Neural cell (in vitro differentiated cells): ENCODE results near the gene EPHA6. TPM values are rescaled to one million over a fixed set of nuclear protein-coding genes. Genes with fewer than 3 reads are reported as not detected.
"Not testable (repeated sequence)": the region's sequence is repeated elsewhere in the genome, so short reads cannot be mapped to it uniquely, and the experiment has no call there.

Experiments
- H2AFZ ChIP-seq: fragments of 200-600, 300-800 bp; sonication (generic), shearing (Covaris generic); 2 replicates; pipeline ENCODE4 v1.6.0; 2014; ENCODE audit warnings: low read depth, mild to moderate bottlenecking, antibody characterized with exemption, low read length, moderate library complexity
- H3F3A ChIP-seq: fragments of 200-600 bp; shearing (Covaris generic); 2 replicates; pipeline ENCODE4 v1.6.1; 2016; ENCODE audit warnings: mild to moderate bottlenecking, moderate library complexity, mixed read lengths, antibody characterized with exemption, low read length; ENCODE audit not compliant: insufficient read depth, poor library complexity, severe bottlenecking
- H3K27ac ChIP-seq: fragments of 200-600, 300-800 bp; sonication (generic), shearing (Covaris generic); 2 replicates; pipeline ENCODE4 v1.5.1; 2014; ENCODE audit warnings: mild to moderate bottlenecking, low read length, moderate library complexity
- H3K27me3 ChIP-seq: fragments of 300-800, 200-600 bp; sonication (generic), shearing (Covaris generic); 2 replicates; pipeline ENCODE4 v1.6.0; 2014; ENCODE audit warnings: mild to moderate bottlenecking, low read depth, low read length, moderate library complexity; ENCODE audit not compliant: insufficient read depth
- H3K36me3 ChIP-seq: fragments of 300-800, 200-600 bp; sonication (generic), shearing (Covaris generic); 2 replicates; pipeline ENCODE4 v1.5.1; 2014; ENCODE audit warnings: mild to moderate bottlenecking, antibody characterized with exemption, low read length, moderate library complexity; ENCODE audit not compliant: insufficient read depth
- H3K4me2 ChIP-seq: fragments of 300-800, 200-600 bp; sonication (generic), shearing (Covaris generic); 2 replicates; pipeline ENCODE4 v1.6.0; 2014; ENCODE audit warnings: mild to moderate bottlenecking, low read length
- H3K4me3 ChIP-seq: fragments of 300-800, 200-600 bp; sonication (generic), shearing (Covaris generic); 2 replicates; pipeline ENCODE4 v1.5.1; 2014; ENCODE audit warnings: mild to moderate bottlenecking, low read length, moderate library complexity
- H3K79me2 ChIP-seq: fragments of 200-600 bp; shearing (Covaris generic); replicated peaks from 2 replicates; pipeline ENCODE4 v1.6.0; 2014; ENCODE audit warnings: mild to moderate bottlenecking, low read length, moderate library complexity; ENCODE audit not compliant: insufficient read depth
- H3K9ac ChIP-seq: fragments of 300-800, 200-600 bp; sonication (generic), shearing (Covaris generic); 2 replicates; pipeline ENCODE4 v1.6.1; 2016; ENCODE audit warnings: mild to moderate bottlenecking, low read length, mixed read lengths
- H3K9me2 ChIP-seq: fragments of 200-600 bp; shearing (Covaris generic); 2 replicates; pipeline ENCODE4 v1.6.1; 2016; ENCODE audit warnings: mild to moderate bottlenecking, low read length, mixed read lengths; ENCODE audit not compliant: insufficient read depth
- H3K9me3 ChIP-seq: fragments of 200-600, 300-800 bp; sonication (generic), shearing (Covaris generic); 2 replicates; pipeline ENCODE4 v1.6.1; 2016; ENCODE audit warnings: mild to moderate bottlenecking, mixed run types, low read length, moderate library complexity, mixed read lengths
- H4K20me1 ChIP-seq: fragments of 200-600 bp; shearing (Covaris generic); 2 replicates; pipeline ENCODE4 v1.6.1; 2016; ENCODE audit warnings: mild to moderate bottlenecking, mixed run types; ENCODE audit not compliant: insufficient read depth
- EP300 ChIP-seq: fragments of 450-650 bp; conservative IDR thresholded peaks from 2 replicates; pipeline ENCODE4 v1.6.1; 2014; ENCODE audit warnings: antibody characterized with exemption, mild to moderate bottlenecking, moderate library complexity; ENCODE audit not compliant: poor library complexity, severe bottlenecking
- EZH2 ChIP-seq: fragments of 200-600, 300-800 bp; shearing (Covaris generic), sonication (generic); IDR thresholded peaks from 2 replicates; pipeline ENCODE4 v1.6.1; 2014; ENCODE audit warnings: antibody characterized with exemption, low read length, borderline replicate concordance, mild to moderate bottlenecking; ENCODE audit not compliant: insufficient read depth, poor library complexity, severe bottlenecking
- MXI1 ChIP-seq: fragments of 450-650 bp; conservative IDR thresholded peaks from 2 replicates; pipeline ENCODE4 v1.6.1; 2014; ENCODE audit warnings: antibody characterized with exemption, mild to moderate bottlenecking; ENCODE audit not compliant: poor library complexity, severe bottlenecking
- POLR2AphosphoS5 ChIP-seq: IDR thresholded peaks from 2 replicates; pipeline ENCODE4 v1.6.1; 2012
- RAD21 ChIP-seq: fragments of 450-650 bp; conservative IDR thresholded peaks from 2 replicates; pipeline ENCODE4 v1.6.1; 2014; ENCODE audit warnings: antibody characterized with exemption, mild to moderate bottlenecking, moderate library complexity
- SMC3 ChIP-seq: fragments of 450-650 bp; conservative IDR thresholded peaks from 2 replicates; pipeline ENCODE4 v1.6.1; 2014; ENCODE audit warnings: antibody characterized with exemption, mild to moderate bottlenecking, moderate library complexity; ENCODE audit not compliant: poor library complexity
- TAF1 ChIP-seq: IDR thresholded peaks from 2 replicates; pipeline ENCODE4 v1.6.1; 2012; ENCODE audit warnings: low read depth
- polyA plus RNA-seq: library from polyadenylated mRNA; depleted of rRNA; stranded (reverse); fragments of >200 nt; gene quantifications from 2 replicates; pipeline ENCODE4 v1.2.3, GENCODE V29; 2014
- TF ChIP-seq, protein P1 (sequence below): fragments of 450-650 bp; IDR thresholded peaks from 2 replicates; pipeline ENCODE4 v1.5.1; 2014; ENCODE audit warnings: antibody characterized with exemption, mild to moderate bottlenecking, moderate library complexity; ENCODE audit not compliant: poor library complexity, severe bottlenecking
- TF ChIP-seq, protein P2 (sequence below): IDR thresholded peaks from 2 replicates; pipeline ENCODE4 v1.6.1; 2012; ENCODE audit warnings: borderline replicate concordance

EPHA6 gene
- polyA plus RNA-seq, 1 donor from 2014 or later, result 0.56 TPM

DNA sequence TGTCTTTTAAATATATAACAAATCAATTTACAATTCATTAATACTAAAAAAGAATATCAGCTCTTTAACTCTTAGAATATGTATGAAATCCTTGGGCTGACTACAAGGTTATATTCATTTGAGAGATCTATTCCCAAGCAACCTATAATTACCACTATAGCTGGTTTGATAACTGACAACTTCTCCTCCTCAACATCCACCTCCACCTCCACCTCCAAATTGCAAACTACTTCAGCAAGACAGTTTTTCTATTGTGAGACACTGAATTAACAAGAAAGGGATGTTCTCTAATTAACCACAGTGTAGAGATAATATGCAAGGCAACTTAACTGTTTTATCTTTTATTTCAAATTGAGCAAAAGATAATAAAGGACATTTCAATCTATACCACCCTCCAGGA lies 665.3 kb downstream of the EPHA6 start:
- Histone ChIP-seq H3K4me3 (no peak overlapping the region), H3F3A (no peaks in the 10 kb centered on the region), H3K27me3 (no peaks in the 10 kb centered on the region), H3K9me3 (no peaks in the 10 kb centered on the region), H2AFZ (no peak overlapping the region), H4K20me1 (no peaks in the 10 kb centered on the region), H3K9ac (no peak overlapping the region), H3K79me2 (no peaks in the 10 kb centered on the region), H3K36me3 (no peaks in the 10 kb centered on the region), H3K27ac (no peak overlapping the region), H3K4me2 (no peak overlapping the region), H3K9me2 (no peaks in the 10 kb centered on the region)
- no peak for TF ChIP-seq TAF1
- TF ChIP-seq POLR2AphosphoS5, result no peak
- no peak for TF ChIP-seq EP300
- no peak for TF ChIP-seq SMC3
- no peak for TF ChIP-seq MXI1
- TF ChIP-seq, protein P1, sequence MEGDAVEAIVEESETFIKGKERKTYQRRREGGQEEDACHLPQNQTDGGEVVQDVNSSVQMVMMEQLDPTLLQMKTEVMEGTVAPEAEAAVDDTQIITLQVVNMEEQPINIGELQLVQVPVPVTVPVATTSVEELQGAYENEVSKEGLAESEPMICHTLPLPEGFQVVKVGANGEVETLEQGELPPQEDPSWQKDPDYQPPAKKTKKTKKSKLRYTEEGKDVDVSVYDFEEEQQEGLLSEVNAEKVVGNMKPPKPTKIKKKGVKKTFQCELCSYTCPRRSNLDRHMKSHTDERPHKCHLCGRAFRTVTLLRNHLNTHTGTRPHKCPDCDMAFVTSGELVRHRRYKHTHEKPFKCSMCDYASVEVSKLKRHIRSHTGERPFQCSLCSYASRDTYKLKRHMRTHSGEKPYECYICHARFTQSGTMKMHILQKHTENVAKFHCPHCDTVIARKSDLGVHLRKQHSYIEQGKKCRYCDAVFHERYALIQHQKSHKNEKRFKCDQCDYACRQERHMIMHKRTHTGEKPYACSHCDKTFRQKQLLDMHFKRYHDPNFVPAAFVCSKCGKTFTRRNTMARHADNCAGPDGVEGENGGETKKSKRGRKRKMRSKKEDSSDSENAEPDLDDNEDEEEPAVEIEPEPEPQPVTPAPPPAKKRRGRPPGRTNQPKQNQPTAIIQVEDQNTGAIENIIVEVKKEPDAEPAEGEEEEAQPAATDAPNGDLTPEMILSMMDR, result no peak

DNA sequence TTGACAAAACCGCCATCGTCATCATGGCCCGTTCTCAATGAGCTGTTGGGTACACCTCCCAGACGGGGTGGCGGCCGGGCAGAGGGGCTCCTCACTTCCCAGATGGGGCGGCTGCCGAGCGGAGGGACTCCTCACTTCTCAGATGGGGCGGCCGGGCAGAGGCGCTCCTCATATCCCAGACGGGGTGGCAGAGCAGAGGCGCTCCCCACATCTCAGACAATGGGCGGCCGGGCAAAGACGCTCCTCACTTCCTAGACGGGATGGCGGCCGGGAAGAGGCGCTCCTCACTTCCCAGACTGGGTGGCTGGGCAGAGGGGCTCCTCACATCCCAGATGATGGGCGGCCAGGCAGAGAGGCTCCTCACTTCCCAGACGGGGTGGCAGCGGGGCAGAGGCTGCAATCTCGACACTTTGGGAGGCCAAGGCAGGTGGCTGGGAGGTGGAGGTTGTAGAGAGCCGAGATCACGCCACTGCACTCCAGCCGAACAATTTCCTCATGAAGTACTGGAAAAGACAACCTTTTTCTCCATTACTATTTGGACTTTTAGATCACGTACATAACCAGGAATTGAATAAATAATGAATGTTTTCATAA lies 666.4 kb downstream of the EPHA6 start:
- not testable (repeated sequence) for H3F3A ChIP-seq, H3K36me3 ChIP-seq, H3K9ac ChIP-seq, H3K9me2 ChIP-seq, H3K4me2 ChIP-seq, H4K20me1 ChIP-seq, H3K9me3 ChIP-seq, H3K4me3 ChIP-seq, H3K27me3 ChIP-seq, H3K79me2 ChIP-seq, H2AFZ ChIP-seq, H3K27ac ChIP-seq

DNA sequence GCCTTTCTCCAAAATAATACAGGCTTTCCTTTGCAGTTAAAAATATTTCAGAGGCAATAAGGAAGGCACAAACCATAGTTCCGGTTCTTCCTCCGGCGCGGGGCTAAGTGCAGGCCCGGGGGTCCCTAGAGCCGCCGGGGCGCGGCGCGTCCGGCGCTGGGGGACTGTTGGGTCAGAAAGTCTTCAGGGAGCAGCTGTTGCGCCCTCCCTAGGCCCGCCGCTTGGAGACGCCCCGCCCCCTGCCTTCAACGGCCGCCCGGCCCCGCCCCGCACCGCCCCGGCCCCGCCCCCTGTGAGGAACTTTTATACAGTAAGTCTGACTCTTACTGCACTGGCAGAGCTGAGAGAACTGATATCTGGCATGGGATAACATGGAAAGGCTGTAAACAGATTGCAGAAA lies 667.0 kb downstream of the EPHA6 start:
- no peaks in the 10 kb centered on the region for H3K36me3 ChIP-seq
- H3K9ac ChIP-seq, result no peak overlapping the region
- no peaks in the 10 kb centered on the region for H3K9me3 ChIP-seq
- no peak for TF ChIP-seq MXI1
- no peak for TF ChIP-seq RAD21
- no peak for TF ChIP-seq EZH2
- TF ChIP-seq SMC3, result no peak
- TF ChIP-seq, protein P2, sequence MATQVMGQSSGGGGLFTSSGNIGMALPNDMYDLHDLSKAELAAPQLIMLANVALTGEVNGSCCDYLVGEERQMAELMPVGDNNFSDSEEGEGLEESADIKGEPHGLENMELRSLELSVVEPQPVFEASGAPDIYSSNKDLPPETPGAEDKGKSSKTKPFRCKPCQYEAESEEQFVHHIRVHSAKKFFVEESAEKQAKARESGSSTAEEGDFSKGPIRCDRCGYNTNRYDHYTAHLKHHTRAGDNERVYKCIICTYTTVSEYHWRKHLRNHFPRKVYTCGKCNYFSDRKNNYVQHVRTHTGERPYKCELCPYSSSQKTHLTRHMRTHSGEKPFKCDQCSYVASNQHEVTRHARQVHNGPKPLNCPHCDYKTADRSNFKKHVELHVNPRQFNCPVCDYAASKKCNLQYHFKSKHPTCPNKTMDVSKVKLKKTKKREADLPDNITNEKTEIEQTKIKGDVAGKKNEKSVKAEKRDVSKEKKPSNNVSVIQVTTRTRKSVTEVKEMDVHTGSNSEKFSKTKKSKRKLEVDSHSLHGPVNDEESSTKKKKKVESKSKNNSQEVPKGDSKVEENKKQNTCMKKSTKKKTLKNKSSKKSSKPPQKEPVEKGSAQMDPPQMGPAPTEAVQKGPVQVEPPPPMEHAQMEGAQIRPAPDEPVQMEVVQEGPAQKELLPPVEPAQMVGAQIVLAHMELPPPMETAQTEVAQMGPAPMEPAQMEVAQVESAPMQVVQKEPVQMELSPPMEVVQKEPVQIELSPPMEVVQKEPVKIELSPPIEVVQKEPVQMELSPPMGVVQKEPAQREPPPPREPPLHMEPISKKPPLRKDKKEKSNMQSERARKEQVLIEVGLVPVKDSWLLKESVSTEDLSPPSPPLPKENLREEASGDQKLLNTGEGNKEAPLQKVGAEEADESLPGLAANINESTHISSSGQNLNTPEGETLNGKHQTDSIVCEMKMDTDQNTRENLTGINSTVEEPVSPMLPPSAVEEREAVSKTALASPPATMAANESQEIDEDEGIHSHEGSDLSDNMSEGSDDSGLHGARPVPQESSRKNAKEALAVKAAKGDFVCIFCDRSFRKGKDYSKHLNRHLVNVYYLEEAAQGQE, result no peak
- TF ChIP-seq EP300, result no peak
- TF ChIP-seq, protein P1, result no peak
- no peaks in the 10 kb centered on the region for H4K20me1 ChIP-seq
- no peaks in the 10 kb centered on the region for H3F3A ChIP-seq
- H3K27me3 ChIP-seq, result no peaks in the 10 kb centered on the region
- no peak overlapping the region for H2AFZ ChIP-seq
- no peak overlapping the region for H3K27ac ChIP-seq
- H3K9me2 ChIP-seq, result no peaks in the 10 kb centered on the region
- H3K4me3 ChIP-seq, result no peak overlapping the region
- H3K4me2 ChIP-seq, result no peak overlapping the region
- H3K79me2 ChIP-seq, result no peaks in the 10 kb centered on the region
